Rectal smooth muscle tissue (tissue), 1 donor: ENCODE data around the gene CRTAC1.

ENCODE experiments used
- H3K27ac ChIP-seq: one replicate; pipeline ENCODE4 v1.7.0; 2013; ENCODE audit warnings: low read depth, low read length, inconsistent platforms
- H3K27me3 ChIP-seq: one replicate; pipeline ENCODE4 v1.7.0; 2013; ENCODE audit warnings: low read length; ENCODE audit not compliant: control insufficient read depth, insufficient read depth
- H3K36me3 ChIP-seq: one replicate; pipeline ENCODE4 v1.7.0; 2013; ENCODE audit warnings: low read length; ENCODE audit not compliant: control insufficient read depth, insufficient read depth
- H3K4me1 ChIP-seq: one replicate; pipeline ENCODE4 v1.7.0; 2013; ENCODE audit warnings: low read length; ENCODE audit not compliant: control insufficient read depth, insufficient read depth
- H3K4me3 ChIP-seq: one replicate; pipeline ENCODE4 v1.7.0; 2013; ENCODE audit warnings: low read length
- H3K9ac ChIP-seq: one replicate; pipeline ENCODE4 v1.7.0; 2013; ENCODE audit warnings: low read length

The CRTAC1 gene

GRCh38 chr10:97999066-97999922 is 31.1 kb downstream of the CRTAC1 start:
- Histone ChIP-seq H3K4me3 (no peak overlapping the region), H3K4me1 (no peaks in the 10 kb centered on the region), H3K27ac (no peak overlapping the region), H3K9ac (no peak overlapping the region), H3K27me3 (no peaks in the 10 kb centered on the region), H3K36me3 (no peaks in the 10 kb centered on the region)

GRCh38 chr10:97991871-97992270 is 38.5 kb downstream of the CRTAC1 start:
- H3K9ac ChIP-seq, result no peak overlapping the region
- no peak overlapping the region for H3K27ac ChIP-seq
- H3K27me3 ChIP-seq, result no peaks in the 10 kb centered on the region
- H3K4me1 ChIP-seq, result no peaks in the 10 kb centered on the region
- H3K4me3 ChIP-seq, result no peak overlapping the region
- no peaks in the 10 kb centered on the region for H3K36me3 ChIP-seq

- Histone ChIP-seq H3K27ac (no peak overlapping the region), H3K36me3 (no peaks in the 10 kb centered on the region), H3K9ac (no peak overlapping the region), H3K4me1 (no peaks in the 10 kb centered on the region), H3K4me3 (no peak overlapping the region), H3K27me3 (no peaks in the 10 kb centered on the region)
Measured at GRCh38 chr10:97981816-97982215, 48.6 kb downstream of the CRTAC1 start.

- Histone ChIP-seq H3K4me3 (no peak overlapping the region), H3K4me1 (no peaks in the 10 kb centered on the region), H3K27me3 (peaks cover 3% of the 10 kb centered on the region), H3K36me3 (no peaks in the 10 kb centered on the region), H3K27ac (no peak overlapping the region), H3K9ac (no peak overlapping the region)
Measured at GRCh38 chr10:97977673-97978072, 52.7 kb downstream of the CRTAC1 start.

GRCh38 chr10:97975598-97975997 is 54.8 kb downstream of the CRTAC1 start:
- Histone ChIP-seq H3K27me3 (peaks cover 3% of the 10 kb centered on the region), H3K27ac (no peak overlapping the region), H3K9ac (no peak overlapping the region)

GRCh38 chr10:97974526-97975525 is 55.6 kb downstream of the CRTAC1 start:
- no peaks in the 10 kb centered on the region for H3K36me3 ChIP-seq
- H3K27ac ChIP-seq, result no peak overlapping the region
- H3K9ac ChIP-seq, result no peak overlapping the region
- no peaks in the 10 kb centered on the region for H3K4me1 ChIP-seq
- peaks cover 3% of the 10 kb centered on the region for H3K27me3 ChIP-seq
- H3K4me3 ChIP-seq, result no peak overlapping the region

More at GRCh38 chr10:97975598-97975997, 54.8 kb downstream of the CRTAC1 start:
- Histone ChIP-seq H3K4me1 (no peaks in the 10 kb centered on the region), H3K4me3 (no peak overlapping the region), H3K36me3 (no peaks in the 10 kb centered on the region)

GRCh38 chr10:97974100-97974499 is 56.3 kb downstream of the CRTAC1 start:
- Histone ChIP-seq H3K36me3 (no peaks in the 10 kb centered on the region), H3K27me3 (peaks cover 3% of the 10 kb centered on the region), H3K4me3 (no peak overlapping the region), H3K4me1 (no peaks in the 10 kb centered on the region), H3K9ac (no peak overlapping the region), H3K27ac (no peak overlapping the region)

GRCh38 chr10:97969538-97970079 is 60.8 kb downstream of the CRTAC1 start:
- Histone ChIP-seq H3K27me3 (no peaks in the 10 kb centered on the region), H3K4me3 (no peak overlapping the region), H3K4me1 (no peaks in the 10 kb centered on the region)

GRCh38 chr10:97964748-97965147 is 65.7 kb downstream of the CRTAC1 start:
- Histone ChIP-seq H3K27ac (no peak overlapping the region), H3K36me3 (no peaks in the 10 kb centered on the region), H3K27me3 (no peaks in the 10 kb centered on the region), H3K9ac (no peak overlapping the region), H3K4me1 (no peaks in the 10 kb centered on the region), H3K4me3 (no peak overlapping the region)

More at GRCh38 chr10:97969538-97970079, 60.8 kb downstream of the CRTAC1 start:
- no peaks in the 10 kb centered on the region for H3K36me3 ChIP-seq
- H3K27ac ChIP-seq, result no peak overlapping the region
- H3K9ac ChIP-seq, result no peak overlapping the region

GRCh38 chr10:97961945-97962344 is 68.5 kb downstream of the CRTAC1 start:
- no peaks in the 10 kb centered on the region for H3K4me1 ChIP-seq
- no peak overlapping the region for H3K9ac ChIP-seq
- no peak overlapping the region for H3K27ac ChIP-seq
- H3K4me3 ChIP-seq, result no peak overlapping the region
- no peaks in the 10 kb centered on the region for H3K27me3 ChIP-seq
- no peaks in the 10 kb centered on the region for H3K36me3 ChIP-seq

GRCh38 chr10:97960269-97961056 is 70.0 kb downstream of the CRTAC1 start:
- H3K36me3 ChIP-seq, result no peaks in the 10 kb centered on the region
- H3K27ac ChIP-seq, result no peak overlapping the region
- no peaks in the 10 kb centered on the region for H3K27me3 ChIP-seq
- H3K4me1 ChIP-seq, result no peaks in the 10 kb centered on the region
- no peak overlapping the region for H3K4me3 ChIP-seq
- no peak overlapping the region for H3K9ac ChIP-seq
